ENCODE data around the gene GPATCH8.

GRCh38 chr17:44390250-44390870 is 112.8 kb downstream of the GPATCH8 start:
- TF ChIP-seq CTCF (IDR thresholded peaks at IDR 0.05): no peak
- TF ChIP-seq EP300 (IDR thresholded peaks at IDR 0.05): no peak
